Heart right ventricle (tissue), 16 donors: Measurements from ENCODE around the gene LGI4. TPM values are rescaled to one million over a fixed set of nuclear protein-coding genes. Genes with fewer than 3 reads are reported as not detected.

Experiments used
- ATAC-seq, 8 donors: fragments of 200-7000 bp; cut with Tn5 transposase; one replicate each; pipeline ENCODE4 v1.9.1; 2020; ENCODE audit warnings: mild to moderate bottlenecking in 8 of 8, moderate library complexity in 8 of 8, moderate number of reproducible peaks in 1 of 8
- DNase-seq, 2 donors: peaks; one replicate each; pipeline ENCODE4 v3.0.0-alpha.2; 2020
- H3K27ac ChIP-seq, 10 donors: fragments of 200-600 bp; sonication (generic) in 2 of 10; one replicate each; pipeline versions ENCODE4 v1.5.0 to v1.8.0; 2020 to 2022; ENCODE audit warnings: mild to moderate bottlenecking in 3 of 10
- H3K27me3 ChIP-seq, 7 donors: fragments of 200-600 bp; one replicate each; pipeline ENCODE4 v1.8.0; 2021 to 2022; ENCODE audit warnings: mild to moderate bottlenecking in 2 of 7
- H3K36me3 ChIP-seq, 9 donors: fragments of 200-600 bp; sonication (generic) in 1 of 9; one replicate each; pipeline versions ENCODE4 v1.5.0 to v1.8.0; 2020 to 2022; ENCODE audit warnings: mild to moderate bottlenecking in 2 of 9
- H3K4me1 ChIP-seq, 9 donors: fragments of 200-600 bp; sonication (generic) in 1 of 9; one replicate each; pipeline versions ENCODE4 v1.5.0 to v1.8.0; 2020 to 2022; ENCODE audit warnings: mild to moderate bottlenecking in 4 of 9
- H3K4me3 ChIP-seq, 10 donors: fragments of 200-600 bp; sonication (generic) in 2 of 10; one replicate each; pipeline versions ENCODE4 v1.5.0 to v1.8.0; 2020 to 2022; ENCODE audit warnings: mild to moderate bottlenecking in 7 of 10, moderate library complexity in 2 of 10
- H3K9me3 ChIP-seq, 11 donors: fragments of 200-600 bp in 10 of 11; sonication (generic) in 2 of 11; one replicate each; pipeline versions ENCODE4 v1.5.0 to v1.8.0; 2013 to 2022; ENCODE audit warnings: mild to moderate bottlenecking in 2 of 11, control low read depth in 1 of 11, moderate library complexity in 1 of 11
- CTCF ChIP-seq, 9 donors: fragments of 200-600 bp; sonication (generic) in 2 of 9; IDR thresholded peaks; one replicate each; pipeline versions ENCODE4 v1.5.0 to v1.8.0; 2021 to 2022; ENCODE audit warnings: antibody characterized with exemption in 9 of 9, mild to moderate bottlenecking in 5 of 9, moderate library complexity in 1 of 9
- WGBS, 2 donors: extraction: QIAGEN DNeasy Blood & Tissue Kit; methylation state at CpG; one replicate each; pipeline ENCODE4 v1.1.7; 2013; ENCODE audit warnings: inconsistent platforms in 1 of 2; 5-methylcytosine and 5-hydroxymethylcytosine counted together
- intact Hi-C, 10 donors: fragments of 100-400 bp; cut with DNase I; formaldehyde crosslinking; loops; one replicate each; pipeline versions ENCODE4 v1.11.1 to v1.14.2; 2022
- polyA plus RNA-seq, 2 donors: library from polyadenylated mRNA; stranded (reverse); fragments of 200-250 nt; gene quantifications; one replicate each; pipeline ENCODE4 v1.2.3, GENCODE V29; 2013
- total RNA-seq, 10 donors: library from RNA; stranded (reverse); fragmentation: NEBNext Ultra II Directional in 3 of 10; extraction: Animal tissue kit (Norgen Biotek cat#: 25700) in 3 of 10; gene quantifications; one replicate each; pipeline versions ENCODE4 v1.2.1 to v1.2.4, GENCODE V29; 2021 to 2023
- donor health status: Arrhythmogenic right ventricular cardiomyopathy.
- donor health status: ischemic (EF 13 %, LVEDD 7.1; RV severe dilation, severe dysfunction).
- donor health status: healthy with polysubstance abuse.
- donor health status: DM: no; HTN: yes; CAD: no.
- donor health status: DM: no; HTN: no; CAD: no.
- donor health status: ischemic (EF 25% LVEDD 6.9; RV normal size, moderate dysfunction).
- donor health status: ischemic (EF 25% LVEDD 5.7; RV mildly dilated, moderate dysfunction).
- donor health status: healthy.
- donor health status: DM: yes; HTN: yes; CAD: no.
- donor health status: Ischemic cardiomyopathy.
- donor health status: ischemic (EF 35%, LVEDD 5.7; RV mildly dilated, moderate dysfunction).
- donor health status: nonischemic (EF 11% LVEDD 7.7; RV severe dilation, severe dysfunction).
- donor health status: DM: yes; HTN: yes; CAD: no.
- donor health status: PGD.
- donor health status: ischemic (EF 29% LVEDD 5.4; RV normal size, mild dysfunction).
- donor health status: nonischemic (EF 23%, LVEDD 6.1; RV moderate dilation, normal function).

LGI4 gene
- total and polyA plus RNA-seq, 12 donors, result 4.3 to 30.0 (median 8.3) TPM

DNA sequence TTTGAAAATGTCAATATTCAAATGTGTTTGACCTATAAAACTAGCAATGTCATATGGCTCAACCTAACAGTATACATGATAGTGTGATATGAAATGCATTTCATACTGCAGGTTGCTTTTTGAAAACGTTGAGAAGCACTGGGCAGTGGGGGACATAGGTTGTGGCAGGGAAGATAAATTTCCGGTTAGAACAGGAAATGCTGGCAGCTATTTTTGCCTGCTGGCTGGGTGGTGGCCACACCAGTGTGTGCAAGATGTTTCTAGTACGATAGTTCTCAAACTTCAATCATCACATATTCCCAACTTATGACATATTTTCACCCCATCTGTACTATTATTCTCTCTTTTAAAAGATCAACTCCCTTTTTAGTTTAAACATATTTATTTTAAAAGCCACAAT is 36.9 kb upstream of the LGI4 start:
- H3K4me1 ChIP-seq, result peaks cover 0 to 30% (median 3%) of the 10 kb centered on the region in 9 donors
- H3K27ac ChIP-seq, result peak overlapping the region in 1 of 10 donors; percentile 3
- no peak for TF ChIP-seq CTCF (IDR thresholded peaks at IDR 0.05)
- peaks cover 0 to 4% (median under 1%) of the 10 kb centered on the region in 11 donors for H3K9me3 ChIP-seq
- DNase-seq, result no peak
- no peaks in the 10 kb centered on the region for H3K27me3 ChIP-seq
- 42 to 58% methylated on average over 3 of the region's 3 CpGs for whole genome bisulfite sequencing, 2 donors
- peaks cover 0 to 40% (median 5%) of the 10 kb centered on the region in 9 donors for H3K36me3 ChIP-seq
- ATAC-seq, result no peak
- intact Hi-C loops, result no loop called here
- no peak overlapping the region for H3K4me3 ChIP-seq

DNA sequence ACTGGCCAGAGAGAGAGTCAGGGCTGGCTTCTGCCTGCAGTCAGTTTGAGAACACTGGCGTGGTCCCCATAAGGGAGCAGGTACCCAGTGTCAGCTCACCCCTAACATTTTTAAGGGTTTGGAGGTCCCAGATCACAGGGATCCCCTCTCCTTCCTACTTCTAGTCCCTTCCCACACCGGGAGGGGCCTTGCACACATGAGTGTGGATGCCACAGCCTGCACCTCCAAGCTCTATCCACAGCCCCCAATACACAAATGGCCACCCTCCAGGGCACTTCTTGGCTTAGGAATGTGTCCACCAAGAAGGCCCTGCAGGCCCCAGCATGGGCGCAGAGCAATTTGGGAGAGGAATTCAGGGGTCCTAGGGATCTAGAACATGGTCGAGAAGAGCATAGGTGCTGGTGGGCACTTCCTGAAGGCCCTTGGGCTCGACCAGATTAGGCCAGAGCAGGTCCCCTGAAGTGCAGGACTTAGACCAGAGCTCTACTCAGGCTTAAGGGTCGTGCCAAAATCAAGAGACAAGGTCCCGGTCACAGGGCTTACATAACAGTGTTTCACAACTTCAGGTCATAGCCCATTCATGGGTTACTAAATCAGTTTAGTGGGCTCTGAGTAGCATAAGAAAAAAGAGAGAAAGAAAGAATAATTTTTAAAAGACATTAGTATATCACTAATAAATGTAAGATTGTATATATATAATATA is 35.7 kb upstream of the LGI4 start:
- intact Hi-C loops, result no loop called here
- ATAC-seq (peak in 4 of 8 donors; percentile 19 to 53 (median 22)), DNase-seq (no peak)
- Histone ChIP-seq H3K27me3 (no peaks in the 10 kb centered on the region), H3K4me3 (no peak overlapping the region), H3K36me3 (peaks cover 0 to 52% (median 17%) of the 10 kb centered on the region in 9 donors), H3K4me1 (peaks cover 0 to 31% (median 3%) of the 10 kb centered on the region in 9 donors), H3K9me3 (peaks cover 0 to 16% (median 12%) of the 10 kb centered on the region in 11 donors), H3K27ac (no peak overlapping the region)
- 72 to 76% methylated on average over 7 of the region's 7 CpGs for WGBS, 2 donors
- no peak for TF ChIP-seq CTCF (IDR thresholded peaks at IDR 0.05)

DNA sequence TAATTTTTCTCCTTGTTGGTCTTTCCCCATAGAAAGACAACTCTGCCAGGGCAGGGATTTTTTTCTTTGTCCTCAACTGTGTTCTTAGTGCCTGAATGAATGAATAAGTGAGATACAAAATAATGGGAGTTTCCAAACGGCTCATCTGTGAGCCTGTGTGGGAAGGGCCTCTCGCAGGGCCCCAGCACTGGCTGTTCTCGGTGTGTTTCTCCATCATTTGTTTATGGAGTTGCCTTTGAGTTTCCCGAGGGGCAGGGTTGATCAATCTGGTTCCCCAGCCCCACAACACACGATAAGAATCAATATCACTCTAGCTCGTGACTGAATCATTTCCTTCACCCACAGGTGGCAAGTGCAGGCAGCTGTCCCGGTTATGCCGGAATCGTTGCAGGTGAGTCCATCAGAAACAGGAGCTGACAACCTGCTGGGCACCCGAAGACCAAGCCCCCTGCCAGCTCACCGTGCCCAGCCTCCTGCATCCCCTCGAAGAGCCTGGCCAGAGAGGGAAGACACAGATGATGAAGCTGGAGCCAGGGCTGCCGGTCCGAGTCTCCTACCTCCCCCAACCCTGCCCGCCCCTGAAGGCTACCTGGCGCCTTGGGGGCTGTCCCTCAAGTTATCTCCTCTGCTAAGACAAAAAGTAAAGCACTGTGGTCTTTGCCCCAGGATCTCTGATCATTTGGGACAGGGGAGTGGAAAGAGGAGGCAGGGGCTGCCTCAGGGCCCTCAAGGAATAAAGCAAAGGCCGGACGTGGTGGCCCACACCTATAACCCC is 34.5 kb upstream of the LGI4 start:
- no peak for TF ChIP-seq CTCF (IDR thresholded peaks at IDR 0.05)
- Histone ChIP-seq H3K4me1 (peaks cover 0 to 31% (median 3%) of the 10 kb centered on the region in 9 donors), H3K27ac (no peak overlapping the region), H3K36me3 (peaks cover 0 to 63% (median 27%) of the 10 kb centered on the region in 9 donors), H3K27me3 (no peaks in the 10 kb centered on the region), H3K9me3 (peaks cover 0 to 27% (median 18%) of the 10 kb centered on the region in 11 donors), H3K4me3 (no peak overlapping the region)
- peak in 1 of 8 donors; percentile 21 for ATAC-seq
- WGBS, 2 donors, result 81 to 83% methylated on average over 18 of the region's 18 CpGs
- intact Hi-C loops, result no loop called here
- no peak for DNase-seq

- peaks cover 0 to 31% (median 3%) of the 10 kb centered on the region in 9 donors for H3K4me1 ChIP-seq
- no peak for TF ChIP-seq CTCF (IDR thresholded peaks at IDR 0.05)
- no peaks in the 10 kb centered on the region for H3K27me3 ChIP-seq
- ATAC-seq (no peak), DNase-seq (no peak)
- peak overlapping the region in 1 of 10 donors; percentile 57 for H3K27ac ChIP-seq
- peaks cover 0 to 75% (median 33%) of the 10 kb centered on the region in 9 donors for H3K36me3 ChIP-seq
- peaks cover 0 to 38% (median 23%) of the 10 kb centered on the region in 11 donors for H3K9me3 ChIP-seq
- 76 to 86% methylated on average over 3 of the region's 3 CpGs for WGBS, 2 donors
- H3K4me3 ChIP-seq, result no peak overlapping the region
- intact Hi-C loops, result no loop called here
Observed at GRCh38 chr19:35168196-35168595, 33.3 kb upstream of the LGI4 start.
